ENCODE results near the gene OASL. TPM values are rescaled to one million over a fixed set of nuclear protein-coding genes. Genes with fewer than 3 reads are reported as not detected.

The OASL gene
- total and polyA plus RNA-seq, 2 of the 4 experiments (the other 2 are of a cell fraction) = under 0.01 to 0.05 TPM

GRCh38 chr12:120978296-120979219 lies 60.5 kb downstream of the OASL start, which contains the start of gene HNF1A:
Gene HNF1A (plus strand): TSS chr12:120978543. CDS start chr12:120978769, 226 bp downstream.
- Histone ChIP-seq H3K4me1 (ENCODE audit: control insufficient read depth, insufficient read depth, low read length) (no peaks in the 10 kb centered on the region), H3K4me2 (ENCODE audit: low read depth, low read length) (no peak within 1 kb of the TSS), H2AK9ac (replicated peaks; ENCODE audit: low read depth, low read length, poor library complexity) (no peak within 1 kb of the TSS), H4K5ac (ENCODE audit: low read depth, low read length) (no peak within 1 kb of the TSS), H3K23ac (ENCODE audit: low read depth, low read length) (no peak within 1 kb of the TSS), H2BK5ac (ENCODE audit: low read depth, low read length, poor library complexity, severe bottlenecking) (no peak within 1 kb of the TSS), H2BK20ac (ENCODE audit: low read depth, low read length) (no peak within 1 kb of the TSS), H3K9me3 (ENCODE audit: control insufficient read depth, insufficient read depth, low read length) (no peaks in the 10 kb centered on the region; the same call in 1 of the 2 replicates), H3K4me3 (ENCODE audit: insufficient read depth, low read depth, low read length) (no peak within 1 kb of the TSS), H3K18ac (ENCODE audit: low read depth, low read length) (no peak within 1 kb of the TSS), H3K36me3 (ENCODE audit: control insufficient read depth, insufficient read depth, low read length) (no peaks in the 10 kb centered on the region), H3K9ac (ENCODE audit: low read depth, low read length) (no peak within 1 kb of the TSS), H3K27ac (ENCODE audit: insufficient read depth, low read length) (no peak within 1 kb of the TSS), H3K9me1 (ENCODE audit: insufficient read depth, low read length) (no peaks in the 10 kb centered on the region), H3K27me3 (ENCODE audit: control insufficient read depth, insufficient read depth, low read length) (peaks cover 7% of the 10 kb centered on the region), H2AK5ac (ENCODE audit: low read depth, low read length) (no peak within 1 kb of the TSS), H3K4ac (ENCODE audit: low read depth, low read length) (no peak within 1 kb of the TSS), H2AFZ (replicated peaks; ENCODE audit: low read length, poor library complexity) (no peak within 1 kb of the TSS), H2BK15ac (ENCODE audit: low read depth, low read length) (no peak within 1 kb of the TSS), H4K20me1 (ENCODE audit: insufficient read depth, low read length) (no peaks in the 10 kb centered on the region), H3K56ac (ENCODE audit: extremely low read depth, insufficient read depth, low read length) (no peak within 1 kb of the TSS), H4K8ac (ENCODE audit: low read depth in 2 of 2, low read length in 2 of 2) (no peak within 1 kb of the TSS), H3K79me1 (ENCODE audit: low read depth in 1 of 2, low read length in 2 of 2) (no peaks in the 10 kb centered on the region), H4K91ac (ENCODE audit: insufficient read depth, low read depth, low read length) (no peak within 1 kb of the TSS), H3K14ac (replicated peaks; ENCODE audit: low read depth, low read length) (no peak within 1 kb of the TSS), H2BK120ac (ENCODE audit: low read depth, low read length) (no peak within 1 kb of the TSS)
- CTCF ChIA-PET = no interaction called here
- TF ChIP-seq MAZ (IDR thresholded peaks at IDR 0.05; ENCODE audit: borderline replicate concordance, low read depth, low read length) (no peak), MAFK (IDR thresholded peaks at IDR 0.05; ENCODE audit: low read depth, low read length) (no peak), CTCF (conservative IDR thresholded peaks at IDR 0.05; ENCODE audit: low read depth, low read length) (no peak)
- no TSS peak for BruUV-seq (replicated peaks)
- intact Hi-C loops (cut with micrococcal nuclease) (no loop called here), in situ Hi-C loops (cut with MboI; ENCODE audit: low sequenced_read_pairs) (no loop called here), dilution Hi-C loops (cut with HindIII; ENCODE audit: low sequenced_read_pairs, unreplicated experiment) (no loop called here)
- POLR2A ChIA-PET (ENCODE audit: unreplicated experiment) = no interaction called here
- 87% methylated on average over 11 of the region's 40 CpGs; no CpG with 5 or more reads in 1 of the 2 experiments for WGBS, 2 experiments (ENCODE audit: extremely low coverage in 2 of 2, insufficient read length in 1 of 2)
- no peak for ATAC-seq (ENCODE audit: low read depth)
- DNase-seq = no peak

All from IMR-90 (cell line).